Activated naive CD4-positive, alpha-beta T cell treated with anti-CD3 and anti-CD28 coated beads, Interleukin-2, amount 50 U/mL, for 16 hours (primary cell): ENCODE data around the gene LRRC8C.
A peak's percentile ranks its signal among the peaks of the same experiment; 100 is the strongest.
"Not testable (repeated sequence)": the region's sequence is repeated elsewhere in the genome, so short reads cannot be mapped to it uniquely, and the experiment has no call there.

Experiments
- DNase-seq: peaks from one replicate; pipeline ENCODE4 v3.0.0-alpha.2; 2020

Gene LRRC8C

GRCh38 chr1:89632657-89633247 lies at the start of gene LRRC8C:
LRRC8C (plus strand) TSS chr1:89633120; CDS start chr1:89686474, 53,354 bp downstream.
- peak; percentile 89 for DNase-seq

GRCh38 chr1:89584211-89584610 lies 48.7 kb upstream of the LRRC8C start:
- no peak for DNase-seq

GRCh38 chr1:89584781-89585180 lies 48.1 kb upstream of the LRRC8C start:
- no peak for DNase-seq

GRCh38 chr1:89587729-89588161 lies 45.2 kb upstream of the LRRC8C start:
- no peak for DNase-seq

- DNase-seq: no peak
These were observed 44.4 kb upstream of the LRRC8C start for GRCh38 chr1:89588480-89588879.

- DNase-seq: no peak
These were observed 43.4 kb upstream of the LRRC8C start for GRCh38 chr1:89589515-89589914.

- DNase-seq: no peak
These were observed 42.4 kb upstream of the LRRC8C start for GRCh38 chr1:89590341-89591080.

- not testable (repeated sequence) for DNase-seq
These were observed 40.0 kb upstream of the LRRC8C start for GRCh38 chr1:89592861-89593302.

- DNase-seq: no peak
These were observed 38.7 kb upstream of the LRRC8C start for GRCh38 chr1:89594096-89594740.

GRCh38 chr1:89596698-89597097 lies 36.2 kb upstream of the LRRC8C start:
- no peak for DNase-seq

- no peak for DNase-seq
These were observed 34.2 kb upstream of the LRRC8C start for GRCh38 chr1:89598450-89599331.

- no peak for DNase-seq
These were observed 33.6 kb upstream of the LRRC8C start for GRCh38 chr1:89599332-89599630.

- no peak for DNase-seq
These were observed 32.3 kb upstream of the LRRC8C start for GRCh38 chr1:89600451-89601224.

GRCh38 chr1:89602871-89603404 lies 30.0 kb upstream of the LRRC8C start:
- DNase-seq: peak; percentile 38

GRCh38 chr1:89603651-89604413 lies 29.1 kb upstream of the LRRC8C start:
- DNase-seq: peak; percentile 60

GRCh38 chr1:89604414-89604735 lies 28.5 kb upstream of the LRRC8C start:
- DNase-seq: no peak

- no peak for DNase-seq
These were observed 27.2 kb upstream of the LRRC8C start for GRCh38 chr1:89605692-89606091.

GRCh38 chr1:89606227-89606980 lies 26.5 kb upstream of the LRRC8C start:
- DNase-seq: no peak

- peak; percentile 52 for DNase-seq
These were observed 25.8 kb upstream of the LRRC8C start for GRCh38 chr1:89607156-89607555.

- no peak for DNase-seq
These were observed 25.2 kb upstream of the LRRC8C start for GRCh38 chr1:89607586-89608318.
